ENCODE data around the gene RBFA.
"Not testable (repeated sequence)": the region's sequence is repeated elsewhere in the genome, so short reads cannot be mapped to it uniquely, and the experiment has no call there.

The RBFA gene

DNA sequence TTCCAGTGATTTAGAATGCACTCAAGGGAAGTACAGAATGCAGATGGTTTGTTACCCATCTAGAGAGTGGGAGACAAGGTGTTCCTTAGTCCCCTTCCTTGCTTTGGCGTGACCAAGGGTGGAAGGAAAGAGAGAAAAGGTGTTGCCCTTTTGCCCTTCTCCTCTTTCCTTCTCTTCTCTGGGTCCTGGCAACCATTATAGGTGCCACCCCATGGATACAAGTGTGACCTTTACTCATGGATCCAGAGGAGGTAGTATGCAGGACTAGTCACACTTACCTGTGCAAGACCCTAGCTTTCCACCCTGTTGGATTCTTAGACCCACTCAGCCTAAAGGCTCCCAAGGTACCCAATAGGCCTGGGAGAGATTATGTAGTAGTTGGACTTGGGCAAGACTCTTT, 11.6 kb upstream of the RBFA start:
- peak; percentile 47 for DNase-seq (ENCODE audit: low read depth)
- H3K4me3 ChIP-seq (ENCODE audit: low read depth, low read length): no peak overlapping the region
- TF ChIP-seq CTCF (IDR thresholded peaks at IDR 0.05; ENCODE audit: low read depth, low read length) (no peak), MAX (IDR thresholded peaks at IDR 0.05; ENCODE audit: low read depth, low read length) (no peak), POLR2A (IDR thresholded peaks at IDR 0.05; ENCODE audit: extremely low read depth, insufficient read length) (no peak), MYC (IDR thresholded peaks at IDR 0.05; ENCODE audit: low read depth, low read length) (no peak)

DNA sequence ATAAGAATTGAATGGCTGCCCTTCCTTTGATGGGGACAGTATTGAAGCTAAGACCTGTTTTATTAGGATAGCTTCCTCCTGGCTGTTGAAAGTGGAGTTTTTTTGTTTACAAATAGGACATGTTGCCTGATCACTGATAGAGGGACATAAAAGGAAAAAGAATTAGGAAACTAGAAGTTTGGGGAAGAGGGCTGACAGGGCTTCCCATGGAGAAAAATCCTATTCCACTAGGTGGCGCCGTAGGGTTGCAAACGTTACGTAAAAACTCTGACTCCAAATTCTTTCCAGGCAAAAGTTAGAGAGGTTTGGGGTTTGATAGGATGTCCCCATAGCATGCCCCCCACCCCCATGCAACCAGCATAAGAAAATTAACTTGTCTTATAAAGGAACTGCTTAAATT, 11.1 kb upstream of the RBFA start:
- TF ChIP-seq CTCF (IDR thresholded peaks at IDR 0.05; ENCODE audit: low read depth, low read length): peak; percentile 40
- TF ChIP-seq MAX (IDR thresholded peaks at IDR 0.05; ENCODE audit: low read depth, low read length): no peak
- no peak overlapping the region for H3K4me3 ChIP-seq (ENCODE audit: low read depth, low read length)
- peak; percentile 45 for DNase-seq (ENCODE audit: low read depth)

GRCh38 chr18:80026363-80026762, 7.9 kb upstream of the RBFA start:
- H3K4me3 ChIP-seq (ENCODE audit: low read depth, low read length): no peak overlapping the region
- DNase-seq (ENCODE audit: low read depth): no peak
- TF ChIP-seq MYC (IDR thresholded peaks at IDR 0.05; ENCODE audit: low read depth, low read length) (no peak), POLR2A (IDR thresholded peaks at IDR 0.05; ENCODE audit: extremely low read depth, insufficient read length) (no peak), CTCF (IDR thresholded peaks at IDR 0.05; ENCODE audit: low read depth, low read length) (no peak), MAX (IDR thresholded peaks at IDR 0.05; ENCODE audit: low read depth, low read length) (no peak)

DNA sequence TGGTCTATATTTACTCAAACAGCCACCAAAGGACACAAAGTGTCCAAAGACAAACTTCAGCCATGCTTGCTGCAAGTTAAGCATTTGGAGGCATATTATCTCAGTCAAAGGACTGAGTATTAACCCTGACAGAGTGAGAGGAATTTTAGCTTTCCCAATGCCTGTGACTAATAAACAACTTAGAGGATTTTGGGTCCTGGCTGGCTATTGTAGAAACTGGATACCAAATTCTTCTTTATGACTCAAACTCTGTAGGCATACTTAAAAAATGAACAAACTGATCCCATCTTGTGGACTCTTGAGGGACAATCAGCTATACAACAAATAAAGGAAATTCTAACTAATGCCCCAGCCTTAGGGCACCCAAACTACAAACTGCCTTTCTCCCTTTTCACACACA, 6.5 kb upstream of the RBFA start:
- not testable (repeated sequence) for DNase-seq (ENCODE audit: low read depth); H3K4me3 ChIP-seq (ENCODE audit: low read depth, low read length)

DNA sequence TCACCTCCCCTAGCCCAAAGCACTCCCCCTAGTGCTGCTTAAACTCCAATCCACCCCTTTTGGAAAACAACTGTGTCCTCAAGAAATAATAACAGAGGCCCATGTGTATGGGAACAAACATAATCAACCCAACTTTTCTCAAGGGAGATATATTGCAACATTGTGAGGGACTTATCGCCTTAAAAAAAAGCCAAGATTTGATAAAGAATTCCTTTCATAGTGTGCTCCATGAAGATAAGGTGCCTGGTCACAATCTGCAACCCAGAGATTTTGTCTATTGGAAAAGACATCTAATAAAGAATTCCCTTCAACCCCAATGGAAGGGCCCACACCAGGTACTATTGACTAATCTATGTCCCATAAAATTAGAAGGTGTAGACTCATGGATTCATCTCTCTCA, 4.5 kb upstream of the RBFA start:
- no peak for DNase-seq (ENCODE audit: low read depth)
- no peak overlapping the region for H3K4me3 ChIP-seq (ENCODE audit: low read depth, low read length)
- TF ChIP-seq POLR2A (IDR thresholded peaks at IDR 0.05; ENCODE audit: extremely low read depth, insufficient read length): no peak
- no peak for TF ChIP-seq CTCF (IDR thresholded peaks at IDR 0.05; ENCODE audit: low read depth, low read length)
- TF ChIP-seq MYC (IDR thresholded peaks at IDR 0.05; ENCODE audit: low read depth, low read length): no peak
- no peak for TF ChIP-seq MAX (IDR thresholded peaks at IDR 0.05; ENCODE audit: low read depth, low read length)

GRCh38 chr18:80033181-80034067, 810 bp upstream of the RBFA start:
- H3K4me3 ChIP-seq (ENCODE audit: low read depth, low read length): peak overlapping the region; percentile 64
- TF ChIP-seq MYC (IDR thresholded peaks at IDR 0.05; ENCODE audit: low read depth, low read length) (peak; percentile 80), POLR2A (IDR thresholded peaks at IDR 0.05; ENCODE audit: extremely low read depth, insufficient read length) (no peak), MAX (IDR thresholded peaks at IDR 0.05; ENCODE audit: low read depth, low read length) (peak; percentile 85), CTCF (IDR thresholded peaks at IDR 0.05; ENCODE audit: low read depth, low read length) (no peak)
- no peak for DNase-seq (ENCODE audit: low read depth)
